ENCODE measurements around the gene ADAR. TPM values are rescaled to one million over a fixed set of nuclear protein-coding genes. Genes with fewer than 3 reads are reported as not detected.

The ADAR gene
- total RNA-seq, 1 donor from 2014 or later: 121 TPM

DNA sequence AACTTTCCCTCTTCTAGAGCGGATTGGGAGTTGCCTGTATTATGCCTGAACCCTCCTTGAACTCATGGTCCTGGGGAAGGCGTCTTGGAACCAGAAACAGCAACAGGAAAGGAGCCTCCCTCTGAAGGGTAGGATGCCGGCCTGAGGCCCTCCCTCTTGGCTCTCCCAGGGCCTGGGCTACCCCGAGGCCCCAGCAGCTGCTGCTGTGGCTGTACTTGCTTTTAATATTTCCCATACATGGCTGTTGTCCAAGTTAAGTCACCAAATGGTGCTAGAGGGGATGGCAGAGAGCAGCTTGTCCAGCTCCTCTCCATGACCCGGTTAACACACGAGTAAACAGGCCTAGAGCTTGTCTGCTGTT, 29.9 kb downstream of the ADAR start:
- Histone ChIP-seq H3K27me3 (ENCODE audit: control insufficient read depth, insufficient read depth, low read length) (no peaks in the 10 kb centered on the region), H3K36me3 (ENCODE audit: control insufficient read depth, insufficient read depth, low read length) (peaks cover 4% of the 10 kb centered on the region), H3K4me3 (ENCODE audit: low read depth, low read length) (no peak overlapping the region)
- no peak for TF ChIP-seq CTCF (IDR thresholded peaks at IDR 0.05; ENCODE audit: insufficient read depth, low read length, poor library complexity, severe bottlenecking)
- DNase-seq (ENCODE audit: low read depth): no peak

GRCh38 chr1:154577346-154578057, 30.5 kb downstream of the ADAR start:
- Histone ChIP-seq H3K36me3 (ENCODE audit: control insufficient read depth, insufficient read depth, low read length) (peaks cover 1% of the 10 kb centered on the region), H3K27me3 (ENCODE audit: control insufficient read depth, insufficient read depth, low read length) (no peaks in the 10 kb centered on the region), H3K4me3 (ENCODE audit: low read depth, low read length) (no peak overlapping the region)
- DNase-seq (ENCODE audit: low read depth): no peak
- TF ChIP-seq CTCF (IDR thresholded peaks at IDR 0.05; ENCODE audit: insufficient read depth, low read length, poor library complexity, severe bottlenecking): no peak

DNA sequence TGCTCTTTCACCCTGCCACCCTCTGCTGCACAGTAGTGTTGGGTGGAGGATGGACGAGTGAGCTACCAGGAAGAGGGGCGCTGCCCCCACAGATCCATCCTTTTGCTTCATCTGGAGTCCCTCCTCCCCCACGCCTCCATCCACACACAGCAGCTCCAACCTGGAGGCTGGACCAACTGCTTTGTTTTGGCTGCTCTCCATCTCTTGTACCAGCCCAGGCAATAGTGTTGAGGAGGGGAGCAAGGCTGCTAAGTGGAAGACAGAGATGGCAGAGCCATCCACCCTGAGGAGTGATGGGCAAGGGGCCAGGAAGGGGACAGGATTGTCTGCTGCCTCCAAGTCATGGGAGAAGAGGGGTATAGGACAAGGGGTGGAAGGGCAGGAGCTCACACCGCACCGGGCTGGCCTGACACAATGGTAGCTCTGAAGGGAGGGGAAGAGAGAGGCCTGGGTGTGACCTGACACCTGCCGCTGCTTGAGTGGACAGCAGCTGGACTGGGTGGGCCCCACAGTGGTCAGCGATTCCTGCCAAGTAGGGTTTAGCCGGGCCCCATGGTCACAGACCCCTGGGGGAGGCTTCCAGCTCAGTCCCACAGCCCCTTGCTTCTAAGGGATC, 31.9 kb downstream of the ADAR start:
- no peak for TF ChIP-seq CTCF (IDR thresholded peaks at IDR 0.05; ENCODE audit: insufficient read depth, low read length, poor library complexity, severe bottlenecking)
- Histone ChIP-seq H3K4me3 (ENCODE audit: low read depth, low read length) (no peak overlapping the region), H3K27me3 (ENCODE audit: control insufficient read depth, insufficient read depth, low read length) (no peaks in the 10 kb centered on the region), H3K36me3 (ENCODE audit: control insufficient read depth, insufficient read depth, low read length) (peaks cover 1% of the 10 kb centered on the region)
- DNase-seq (ENCODE audit: low read depth): no peak

- peaks cover 1% of the 10 kb centered on the region for H3K36me3 ChIP-seq (ENCODE audit: control insufficient read depth, insufficient read depth, low read length)
- no peak for TF ChIP-seq CTCF (IDR thresholded peaks at IDR 0.05; ENCODE audit: insufficient read depth, low read length, poor library complexity, severe bottlenecking)
- H3K27me3 ChIP-seq (ENCODE audit: control insufficient read depth, insufficient read depth, low read length): peaks cover 1% of the 10 kb centered on the region
- no peak for DNase-seq (ENCODE audit: low read depth)
- no peak overlapping the region for H3K4me3 ChIP-seq (ENCODE audit: low read depth, low read length)
Measured at GRCh38 chr1:154575147-154575927, 32.6 kb downstream of the ADAR start.

GRCh38 chr1:154574716-154575115, 33.3 kb downstream of the ADAR start:
- TF ChIP-seq CTCF (IDR thresholded peaks at IDR 0.05; ENCODE audit: insufficient read depth, low read length, poor library complexity, severe bottlenecking): no peak
- Histone ChIP-seq H3K27me3 (ENCODE audit: control insufficient read depth, insufficient read depth, low read length) (peaks cover 4% of the 10 kb centered on the region), H3K36me3 (ENCODE audit: control insufficient read depth, insufficient read depth, low read length) (no peaks in the 10 kb centered on the region), H3K4me3 (ENCODE audit: low read depth, low read length) (no peak overlapping the region)
- DNase-seq (ENCODE audit: low read depth): no peak

Data from kidney epithelial cell (primary cell).